ENCODE measurements around the gene CD180. TPM values are rescaled to one million over a fixed set of nuclear protein-coding genes. Genes with fewer than 3 reads are reported as not detected.

The CD180 gene
- total RNA-seq, 4 donors from 2014 or later = 0.10 to 0.56 (median 0.22) TPM; not detected in 1

GRCh38 chr5:67135381-67135984, 61.1 kb downstream of the CD180 start:
- H3K4me1 ChIP-seq = no peaks in the 10 kb centered on the region
- no peak overlapping the region for H3K4me3 ChIP-seq
- in situ Hi-C loops (cut with MboI; ENCODE audit: low sequenced_read_pairs in 4 of 4) = no loop called here
- DNase-seq = no peak
- H3K9me3 ChIP-seq = no peaks in the 10 kb centered on the region
- no peak for TF ChIP-seq POLR2A (IDR thresholded peaks at IDR 0.05)
- TF ChIP-seq, protein P1, sequence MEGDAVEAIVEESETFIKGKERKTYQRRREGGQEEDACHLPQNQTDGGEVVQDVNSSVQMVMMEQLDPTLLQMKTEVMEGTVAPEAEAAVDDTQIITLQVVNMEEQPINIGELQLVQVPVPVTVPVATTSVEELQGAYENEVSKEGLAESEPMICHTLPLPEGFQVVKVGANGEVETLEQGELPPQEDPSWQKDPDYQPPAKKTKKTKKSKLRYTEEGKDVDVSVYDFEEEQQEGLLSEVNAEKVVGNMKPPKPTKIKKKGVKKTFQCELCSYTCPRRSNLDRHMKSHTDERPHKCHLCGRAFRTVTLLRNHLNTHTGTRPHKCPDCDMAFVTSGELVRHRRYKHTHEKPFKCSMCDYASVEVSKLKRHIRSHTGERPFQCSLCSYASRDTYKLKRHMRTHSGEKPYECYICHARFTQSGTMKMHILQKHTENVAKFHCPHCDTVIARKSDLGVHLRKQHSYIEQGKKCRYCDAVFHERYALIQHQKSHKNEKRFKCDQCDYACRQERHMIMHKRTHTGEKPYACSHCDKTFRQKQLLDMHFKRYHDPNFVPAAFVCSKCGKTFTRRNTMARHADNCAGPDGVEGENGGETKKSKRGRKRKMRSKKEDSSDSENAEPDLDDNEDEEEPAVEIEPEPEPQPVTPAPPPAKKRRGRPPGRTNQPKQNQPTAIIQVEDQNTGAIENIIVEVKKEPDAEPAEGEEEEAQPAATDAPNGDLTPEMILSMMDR (IDR thresholded peaks at IDR 0.05 in 4 of 5, conservative IDR thresholded peaks at IDR 0.05 in 1 of 5) = no peak
- peaks cover 0 to 73% of the 10 kb centered on the region in 2 donors for H3K36me3 ChIP-seq
- no peaks in the 10 kb centered on the region for H3K27me3 ChIP-seq
- intact Hi-C loops (cut with DNase I; ENCODE audit: low total_unique reads) = no loop called here
- no peak overlapping the region for H3K27ac ChIP-seq
- no peak for ATAC-seq

GRCh38 chr5:67133776-67134175, 62.8 kb downstream of the CD180 start:
- intact Hi-C loops (cut with DNase I; ENCODE audit: low total_unique reads) = no loop called here
- DNase-seq = no peak
- ATAC-seq = no peak
- Histone ChIP-seq H3K4me1 (no peaks in the 10 kb centered on the region), H3K27me3 (no peaks in the 10 kb centered on the region), H3K9me3 (no peaks in the 10 kb centered on the region), H3K27ac (no peak overlapping the region), H3K36me3 (peaks cover 0 to 75% of the 10 kb centered on the region in 2 donors), H3K4me3 (no peak overlapping the region)
- in situ Hi-C loops (cut with MboI; ENCODE audit: low sequenced_read_pairs in 4 of 4) = no loop called here
- no peak for TF ChIP-seq POLR2A (IDR thresholded peaks at IDR 0.05)

GRCh38 chr5:67133217-67133616, 63.4 kb downstream of the CD180 start:
- DNase-seq = no peak
- peaks cover 0 to 73% of the 10 kb centered on the region in 2 donors for H3K36me3 ChIP-seq
- no peak for ATAC-seq
- no peaks in the 10 kb centered on the region for H3K4me1 ChIP-seq
- in situ Hi-C loops (cut with MboI; ENCODE audit: low sequenced_read_pairs in 4 of 4) = no loop called here
- H3K4me3 ChIP-seq = no peak overlapping the region
- no peak for TF ChIP-seq POLR2A (IDR thresholded peaks at IDR 0.05)
- TF ChIP-seq, protein P1 (IDR thresholded peaks at IDR 0.05 in 4 of 5, conservative IDR thresholded peaks at IDR 0.05 in 1 of 5) = no peak
- H3K27me3 ChIP-seq = no peaks in the 10 kb centered on the region
- H3K27ac ChIP-seq = no peak overlapping the region
- H3K9me3 ChIP-seq = no peaks in the 10 kb centered on the region
- intact Hi-C loops (cut with DNase I; ENCODE audit: low total_unique reads) = no loop called here

- Histone ChIP-seq H3K27ac (no peak overlapping the region), H3K36me3 (peaks cover 0 to 47% of the 10 kb centered on the region in 2 donors), H3K4me3 (no peak overlapping the region), H3K4me1 (no peaks in the 10 kb centered on the region), H3K27me3 (no peaks in the 10 kb centered on the region), H3K9me3 (no peaks in the 10 kb centered on the region)
- in situ Hi-C loops (cut with MboI; ENCODE audit: low sequenced_read_pairs in 4 of 4) = no loop called here
- ATAC-seq = no peak
- TF ChIP-seq, protein P1 (IDR thresholded peaks at IDR 0.05 in 4 of 5, conservative IDR thresholded peaks at IDR 0.05 in 1 of 5) = no peak
- no peak for TF ChIP-seq POLR2A (IDR thresholded peaks at IDR 0.05)
- DNase-seq = no peak
- intact Hi-C loops (cut with DNase I; ENCODE audit: low total_unique reads) = no loop called here
These were observed 66.8 kb downstream of the CD180 start for GRCh38 chr5:67129768-67130167.

Measured in gastrocnemius medialis (tissue), 4 donors.